IMR-90 (cell line): Measurements from ENCODE around the gene LIAS. TPM values are rescaled to one million over a fixed set of nuclear protein-coding genes. Genes with fewer than 3 reads are reported as not detected.
A peak's percentile ranks its signal among the peaks of the same experiment; 100 is the strongest.

ENCODE experiments used
- ATAC-seq: fragments of 200-7000 bp; cut with Tn5 transposase; 2 replicates; pipeline ENCODE4 v1.9.1; 2020; ENCODE audit warnings: low read depth, mild to moderate bottlenecking, moderate library complexity
- Bru-seq: library from RNA; stranded (reverse); fragments of 400-500 nt; gene quantifications from one replicate; lab custom pipeline; 2021; lab: Mats Ljungman, UMichigan
- BruChase-seq, 2 experiments: library from RNA; stranded (reverse); fragments of 400-500 nt; gene quantifications; one replicate each; lab custom pipeline; 2021; lab: Mats Ljungman, UMichigan
- BruUV-seq: library from RNA; stranded (reverse); fragments of 400-500 nt; replicated peaks from 2 replicates; lab custom pipeline; 2021; lab: Mats Ljungman, UMichigan
- CTCF ChIA-PET: fragments of 300-600 bp; formaldehyde crosslinking; extraction: SDS; loops from one replicate; lab custom pipeline; 2021; ENCODE audit warnings: antibody characterized with exemption; lab: Yijun Ruan, JAX
- POLR2A ChIA-PET: fragments of 300-600 bp; sonication (Branson Sonifier 250); formaldehyde crosslinking; loops from one replicate; lab custom pipeline; 2022; ENCODE audit warnings: antibody characterized with exemption; ENCODE audit not compliant: unreplicated experiment; lab: Charles Lee
- DNase-seq: peaks from one replicate; pipeline ENCODE4 v3.0.0; 2013
- H2AFZ ChIP-seq: replicated peaks from 2 replicates; pipeline ENCODE3; 2013; ENCODE audit warnings: low read length, mild to moderate bottlenecking; ENCODE audit not compliant: poor library complexity
- H2AK5ac ChIP-seq: 2 replicates; pipeline ENCODE4 v1.6.1; 2013; ENCODE audit warnings: low read depth, low read length, inconsistent platforms
- H2AK9ac ChIP-seq: replicated peaks from 2 replicates; pipeline ENCODE3; 2013; ENCODE audit warnings: mild to moderate bottlenecking, low read depth, low read length, moderate library complexity; ENCODE audit not compliant: poor library complexity
- H2BK120ac ChIP-seq: 2 replicates; pipeline ENCODE4 v1.6.1; 2013; ENCODE audit warnings: low read depth, low read length, inconsistent platforms
- H2BK15ac ChIP-seq: 3 replicates; pipeline ENCODE4 v1.6.1; 2013; ENCODE audit warnings: low read depth, low read length, inconsistent platforms
- H2BK20ac ChIP-seq: 2 replicates; pipeline ENCODE4 v1.6.1; 2013; ENCODE audit warnings: low read depth, mild to moderate bottlenecking, inconsistent platforms, low read length, moderate library complexity
- H2BK5ac ChIP-seq: 2 replicates; pipeline ENCODE4 v1.6.1; 2013; ENCODE audit warnings: mild to moderate bottlenecking, low read depth, low read length, inconsistent platforms; ENCODE audit not compliant: poor library complexity, severe bottlenecking
- H3K14ac ChIP-seq: replicated peaks from 2 replicates; pipeline ENCODE4 v1.6.1; 2013; ENCODE audit warnings: low read depth, low read length, inconsistent platforms
- H3K18ac ChIP-seq: 2 replicates; pipeline ENCODE4 v1.6.1; 2013; ENCODE audit warnings: low read depth, low read length, control low read depth
- H3K23ac ChIP-seq: 2 replicates; pipeline ENCODE4 v1.6.1; 2013; ENCODE audit warnings: low read depth, low read length, inconsistent platforms
- H3K27ac ChIP-seq: 2 replicates; pipeline ENCODE4 v1.5.1; 2013; ENCODE audit warnings: mild to moderate bottlenecking, control low read depth, low read length; ENCODE audit not compliant: insufficient read depth
- H3K27me3 ChIP-seq: 2 replicates; pipeline ENCODE4 v1.6.1; 2013; ENCODE audit warnings: low read length; ENCODE audit not compliant: control insufficient read depth, insufficient read depth
- H3K36me3 ChIP-seq: 2 replicates; pipeline ENCODE4 v1.6.1; 2013; ENCODE audit warnings: low read length, mixed read lengths; ENCODE audit not compliant: control insufficient read depth, insufficient read depth
- H3K4ac ChIP-seq: 2 replicates; pipeline ENCODE4 v1.6.1; 2013; ENCODE audit warnings: low read depth, low read length, inconsistent platforms
- H3K4me1 ChIP-seq: 2 replicates; pipeline ENCODE4 v1.6.1; 2013; ENCODE audit warnings: low read length, mixed read lengths; ENCODE audit not compliant: control insufficient read depth, insufficient read depth
- H3K4me2 ChIP-seq: 2 replicates; pipeline ENCODE4 v1.6.1; 2013; ENCODE audit warnings: low read depth, mild to moderate bottlenecking, control low read depth, low read length, moderate library complexity
- H3K4me3 ChIP-seq: 2 replicates; pipeline ENCODE4 v1.5.1; 2013; ENCODE audit warnings: low read depth, mild to moderate bottlenecking, control low read depth, low read length, moderate library complexity; ENCODE audit not compliant: insufficient read depth
- H3K56ac ChIP-seq: 2 replicates; pipeline ENCODE4 v1.6.1; 2013; ENCODE audit warnings: low read length, inconsistent platforms; ENCODE audit not compliant: insufficient read depth; ENCODE audit errors: extremely low read depth
- H3K79me1 ChIP-seq, 2 experiments: 2 replicates each; pipeline ENCODE4 v1.6.1; 2013; ENCODE audit warnings: low read length in 2 of 2, inconsistent platforms in 1 of 2, low read depth in 1 of 2
- H3K9ac ChIP-seq: 2 replicates; pipeline ENCODE4 v1.6.1; 2013; ENCODE audit warnings: low read depth, low read length, control low read depth
- H3K9me1 ChIP-seq: 2 replicates; pipeline ENCODE4 v1.6.1; 2013; ENCODE audit warnings: low read length, inconsistent platforms; ENCODE audit not compliant: insufficient read depth
- H3K9me3 ChIP-seq: 2 replicates; pipeline ENCODE4 v1.6.1; 2013; ENCODE audit warnings: low read length; ENCODE audit not compliant: control insufficient read depth, insufficient read depth
- H4K20me1 ChIP-seq: 2 replicates; pipeline ENCODE4 v1.6.1; 2013; ENCODE audit warnings: low read length, inconsistent platforms; ENCODE audit not compliant: insufficient read depth
- H4K5ac ChIP-seq: 2 replicates; pipeline ENCODE4 v1.6.1; 2013; ENCODE audit warnings: mild to moderate bottlenecking, low read depth, low read length, control low read depth
- H4K8ac ChIP-seq, 2 experiments: 2 replicates each; pipeline ENCODE4 v1.6.1; 2013; ENCODE audit warnings: low read depth in 2 of 2, low read length in 2 of 2, control low read depth in 1 of 2, inconsistent platforms in 1 of 2
- H4K91ac ChIP-seq: 2 replicates; pipeline ENCODE4 v1.6.1; 2013; ENCODE audit warnings: low read depth, low read length, inconsistent platforms; ENCODE audit not compliant: insufficient read depth
- CEBPB ChIP-seq: IDR thresholded peaks from 2 replicates; pipeline ENCODE4 v1.6.1; 2012; ENCODE audit warnings: low read depth, low read length, improper control_type of control experiment
- CHD1 ChIP-seq: IDR thresholded peaks from 2 replicates; pipeline ENCODE4 v1.6.1; 2012; ENCODE audit warnings: low read depth, low read length, improper control_type of control experiment
- CTCF ChIP-seq: conservative IDR thresholded peaks from 2 replicates; pipeline ENCODE4 v1.5.1; 2012; ENCODE audit warnings: mild to moderate bottlenecking, low read depth, low read length, improper control_type of control experiment
- ELK1 ChIP-seq: fragments of 150-350 bp; IDR thresholded peaks from 2 replicates; pipeline ENCODE4 v1.6.1; 2016; ENCODE audit warnings: low read depth, mild to moderate bottlenecking, low read length, moderate library complexity, borderline replicate concordance
- MAZ ChIP-seq: IDR thresholded peaks from 2 replicates; pipeline ENCODE4 v1.6.1; 2012; ENCODE audit warnings: low read depth, mild to moderate bottlenecking, low read length, improper control_type of control experiment, moderate library complexity, borderline replicate concordance
- MXI1 ChIP-seq: IDR thresholded peaks from 2 replicates; pipeline ENCODE4 v1.6.1; 2012; ENCODE audit warnings: low read depth, mild to moderate bottlenecking, low read length, moderate library complexity, borderline replicate concordance
- NFE2L2 ChIP-seq: fragments of 150-350 bp; IDR thresholded peaks from 2 replicates; pipeline ENCODE4 v1.6.1; 2016; ENCODE audit warnings: low read depth, mild to moderate bottlenecking, low read length
- RAD21 ChIP-seq: IDR thresholded peaks from 2 replicates; pipeline ENCODE4 v1.6.1; 2012; ENCODE audit warnings: low read length, improper control_type of control experiment
- SMC3 ChIP-seq: fragments of 150-350 bp; IDR thresholded peaks from 2 replicates; pipeline ENCODE4 v1.6.1; 2016; ENCODE audit warnings: low read depth, mild to moderate bottlenecking, antibody characterized with exemption, low read length, moderate library complexity
- WGBS, 2 experiments: methylation state at CpG; one replicate each; pipeline versions ENCODE4 v1.1.5 to v1.1.7; 2013; ENCODE audit warnings: missing lambda C conversion rate in 2 of 2; ENCODE audit not compliant: insufficient read length in 1 of 2; ENCODE audit errors: extremely low coverage in 2 of 2; 5-methylcytosine and 5-hydroxymethylcytosine counted together
- dilution Hi-C: fragments of 300-500 bp; cut with HindIII; formaldehyde crosslinking; loops from one replicate; pipeline ENCODE4 v1.14.3; 2018; ENCODE audit warnings: low sequenced_read_pairs; ENCODE audit not compliant: unreplicated experiment
- in situ Hi-C: fragments of 300-500 bp; cut with MboI; formaldehyde crosslinking; loops from 3 replicates; pipeline ENCODE4 v1.14.3; 2019; ENCODE audit warnings: low sequenced_read_pairs, inconsistent platforms, mixed read lengths
- intact Hi-C: fragments of 100-400 bp; cut with micrococcal nuclease; formaldehyde crosslinking; loops from 2 replicates; pipeline ENCODE4 v1.10.0; 2022
- long read RNA-seq: library from polyadenylated mRNA; unstranded; transcript quantifications from one replicate; pipeline ENCODE4 v2.0.0, GENCODE V29; 2021; ENCODE audit not compliant: unreplicated experiment
- polyA plus RNA-seq, 3 experiments: library from polyadenylated mRNA; depleted of rRNA; stranded (reverse); fragments of >200 nt; gene quantifications; 2 replicates each; pipeline ENCODE4 v1.2.3, GENCODE V29; 2012; ENCODE audit warnings: low replicate concordance in 1 of 3
- total RNA-seq: library from RNA; depleted of rRNA; stranded (reverse); fragments of >200 nt; gene quantifications from 2 replicates; pipeline ENCODE4 v1.2.3, GENCODE V29; 2012; rRNA removed
- TF ChIP-seq, protein P1 (sequence below): fragments of 150-350 bp; IDR thresholded peaks from 2 replicates; pipeline ENCODE4 v1.6.1; 2017; ENCODE audit warnings: mild to moderate bottlenecking, antibody characterized with exemption, low read length, low read depth

LIAS gene
- 3.2 and 6.7 TPM in 2 replicates for total RNA-seq
- 7.0 and 7.8 TPM in 2 replicates for polyA plus RNA-seq (2012; rRNA removed)
- 1.1 and 1.9 TPM in 2 replicates for polyA plus RNA-seq (2012; cell fraction: cytosol; rRNA removed)
- 1.0 and 6.5 TPM in 2 replicates for polyA plus RNA-seq (2012; cell fraction: nucleus; rRNA removed; ENCODE audit: low replicate concordance)
- percentile 47 among the genes with signal in this experiment for Bru-seq, nascent RNA
- percentile 61 among the genes with signal in this experiment for BruChase-seq, experiment 1, labeled RNA remaining after a 6-hour chase
- percentile 51 among the genes with signal in this experiment for BruChase-seq, experiment 2, labeled RNA remaining after a 2-hour chase
- long read RNA-seq, full-length matches to known transcripts: 7 of 7 reads
- long read RNA-seq, partial matches to known transcripts: 0 of 7 reads
- long read RNA-seq, other reads (novel, unspliced or antisense): 0 of 7 reads

DNA sequence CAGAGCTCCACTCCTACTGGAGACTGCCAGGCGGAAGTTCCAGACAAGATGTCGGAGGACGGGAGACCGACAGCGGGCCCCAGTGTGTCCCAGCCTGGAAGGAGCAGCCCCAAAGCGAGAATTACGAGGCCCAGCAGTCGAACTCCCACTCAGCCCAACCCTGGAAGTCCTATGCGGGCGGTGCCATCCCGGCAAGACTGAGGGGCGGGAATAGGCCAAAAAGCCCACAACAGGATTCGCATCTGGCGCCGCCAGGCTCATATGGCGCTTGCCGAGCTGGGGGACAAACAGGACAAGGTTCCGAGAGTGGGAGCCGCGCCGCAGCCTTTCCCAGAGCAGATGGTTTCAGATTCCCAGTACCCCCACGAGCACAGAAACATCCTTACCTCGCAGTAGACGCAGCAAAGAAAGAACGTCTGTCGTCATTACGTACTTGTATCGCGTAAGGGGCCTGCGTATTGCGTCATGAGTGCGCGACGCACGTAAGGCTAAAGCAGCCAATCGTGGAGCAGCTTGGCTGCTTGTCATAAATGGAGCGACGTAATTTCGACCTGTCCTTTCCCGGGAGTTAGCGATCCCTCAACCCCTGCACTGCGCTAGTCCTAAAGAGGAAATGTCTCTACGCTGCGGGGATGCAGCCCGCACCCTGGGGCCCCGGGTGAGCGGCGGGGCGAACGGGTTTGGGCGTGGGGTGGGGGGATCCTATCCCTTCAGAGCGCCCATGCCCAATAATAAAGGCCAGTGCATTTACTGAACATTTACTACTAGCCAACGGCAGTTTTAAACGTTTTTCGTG is at the start of gene LIAS, which contains the start of gene RPL9:
Gene LIAS, plus strand, starts transcription at position 552 of the 796 bp plus-strand sequence. Its CDS starts 62 bp downstream, at position 614.
Gene RPL9, minus strand, starts transcription at position 418 of the 796 bp plus-strand sequence. CDS start 483 bp downstream, outside the sequence.
- BruUV-seq: no TSS peak
- no peak within 1 kb of the TSS for H2BK15ac ChIP-seq
- no peak within 1 kb of the TSS for H2BK20ac ChIP-seq
- peaks cover 21 to 45% of the 10 kb centered on the region in 2 experiments for H3K79me1 ChIP-seq
- H3K36me3 ChIP-seq: peaks cover 24% of the 10 kb centered on the region
- DNase-seq (peak; percentile 100), ATAC-seq (peak; percentile 94)
- peak within 1 kb of the TSS; percentile 98 for H3K23ac ChIP-seq
- H4K91ac ChIP-seq: peak within 1 kb of the TSS; percentile 51
- peak within 1 kb of the TSS; percentile 65 for H3K18ac ChIP-seq
- H3K9me3 ChIP-seq: no peaks in the 10 kb centered on the region
- intact Hi-C loops: no loop called here
- peak within 1 kb of the TSS; percentile 79 for H2BK5ac ChIP-seq
- in situ Hi-C loops: no loop called here
- peaks cover 3% of the 10 kb centered on the region; the same call in 1 of the 2 replicates for H3K9me1 ChIP-seq
- peak within 1 kb of the TSS; percentile 78 for H2AFZ ChIP-seq
- peaks cover 40% of the 10 kb centered on the region for H4K20me1 ChIP-seq
- H3K4me3 ChIP-seq: peak within 1 kb of the TSS; percentile 68
- peaks cover 5% of the 10 kb centered on the region for H3K4me1 ChIP-seq
- peak within 1 kb of the TSS; percentile 86 for H3K9ac ChIP-seq
- dilution Hi-C loops: no loop called here
- peak within 1 kb of the TSS; percentile 93 for H2AK9ac ChIP-seq
- WGBS, 2 experiments: 0% methylated on average over 28 of the region's 55 CpGs; no CpG with 5 or more reads in 1 of the 2 experiments
- H3K4me2 ChIP-seq: peak within 1 kb of the TSS; percentile 97
- peak within 1 kb of the TSS; percentile 90 for H2AK5ac ChIP-seq
- peak within 1 kb of the TSS; percentile 89 for H3K14ac ChIP-seq
- H2BK120ac ChIP-seq: no peak within 1 kb of the TSS
- H3K27ac ChIP-seq: peak within 1 kb of the TSS; percentile 70
- peak within 1 kb of the TSS; percentile 48 to 83 for H4K8ac ChIP-seq
- no peaks in the 10 kb centered on the region for H3K27me3 ChIP-seq
- POLR2A ChIA-PET: interaction anchor here (0.5 to 1.5 kb wide), 9 partner anchors 10 to 511 kb away, joined by 3 to 4 read pairs (median 3); no protein-coding TSS in a partner anchor
- H3K4ac ChIP-seq: peak within 1 kb of the TSS; percentile 80
- peak within 1 kb of the TSS; percentile 93 for H3K56ac ChIP-seq
- CTCF ChIA-PET: interaction anchor here (0.9 to 1.1 kb wide), 2 partner anchors 10 to 11 kb away, joined by 3 to 5 read pairs; no protein-coding TSS in a partner anchor
- peak within 1 kb of the TSS; percentile 47 for H4K5ac ChIP-seq
- TF ChIP-seq CHD1 (no peak), NFE2L2 (peak; percentile 49), ELK1 (no peak), SMC3 (no peak), RAD21 (no peak), MXI1 (peak; percentile 82; the same call in 1 of the 2 replicates), MAZ (peak; percentile 98), CEBPB (peak; percentile 99), CTCF (no peak)
- TF ChIP-seq, protein P1, sequence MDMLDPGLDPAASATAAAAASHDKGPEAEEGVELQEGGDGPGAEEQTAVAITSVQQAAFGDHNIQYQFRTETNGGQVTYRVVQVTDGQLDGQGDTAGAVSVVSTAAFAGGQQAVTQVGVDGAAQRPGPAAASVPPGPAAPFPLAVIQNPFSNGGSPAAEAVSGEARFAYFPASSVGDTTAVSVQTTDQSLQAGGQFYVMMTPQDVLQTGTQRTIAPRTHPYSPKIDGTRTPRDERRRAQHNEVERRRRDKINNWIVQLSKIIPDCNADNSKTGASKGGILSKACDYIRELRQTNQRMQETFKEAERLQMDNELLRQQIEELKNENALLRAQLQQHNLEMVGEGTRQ: 0 out of 2 replicates have a peak, but pooled peaks have one; percentile 3
